K562 (cell line): ENCODE measurements around the gene XBP1. TPM values are rescaled to one million over a fixed set of nuclear protein-coding genes. Genes with fewer than 3 reads are reported as not detected.

Experiments
- BRD9 ChIP-seq: fragments of 450-650 bp; IDR thresholded peaks from 2 replicates; pipeline ENCODE4 v1.6.1; 2018; ENCODE audit warnings: low read depth; ENCODE audit not compliant: partially characterized antibody
- CHD7 ChIP-seq: fragments of 200-600 bp; sonication (generic); IDR thresholded peaks from one replicate; pipeline ENCODE4 v1.6.1; 2012; ENCODE audit warnings: mild to moderate bottlenecking, low read depth, low read length, inconsistent platforms
- CREM ChIP-seq: IDR thresholded peaks from 2 replicates; pipeline ENCODE4 v1.6.1; 2014; ENCODE audit warnings: antibody characterized with exemption, low read depth
- DEAF1 ChIP-seq: fragments of 450-650 bp; formaldehyde crosslinking; IDR thresholded peaks from 2 replicates; pipeline ENCODE4 v1.4.0; 2020; ENCODE audit warnings: mild to moderate bottlenecking, moderate library complexity
- EZH2 ChIP-seq: IDR thresholded peaks from 2 replicates; pipeline ENCODE4 v1.6.1; 2012; ENCODE audit warnings: low read depth, mild to moderate bottlenecking, inconsistent platforms, low read length, borderline replicate concordance
- MNT ChIP-seq, 2 experiments: fragments of 450-650 bp; conservative IDR thresholded peaks; 2 replicates each; pipeline ENCODE4 v1.6.1; 2017; ENCODE audit warnings: mild to moderate bottlenecking in 2 of 2, moderate library complexity in 2 of 2
- SPI1 ChIP-seq: IDR thresholded peaks from 2 replicates; pipeline ENCODE4 v1.6.1; 2011; ENCODE audit warnings: low read depth, low read length, control low read depth, borderline replicate concordance
- STAG1 ChIP-seq: sonication (generic); formaldehyde crosslinking; IDR thresholded peaks from 2 replicates; pipeline ENCODE4 v1.5.0; 2020; ENCODE audit warnings: missing genetic modification reagents, borderline replicate concordance
- STAT5B ChIP-seq: fragments of 250-450 bp; sonication (Bioruptor Pico); IDR thresholded peaks from 2 replicates; pipeline ENCODE4 v1.8.0; 2021; ENCODE audit warnings: mild to moderate bottlenecking, inconsistent platforms
- polyA plus RNA-seq, 8 experiments: library from polyadenylated mRNA; depleted of rRNA in 4 of 8; stranded (reverse) in 5 of 8; unstranded in 3 of 8; fragments of >200 nt; fragmentation: Nextera tagmentation in 2 of 8; fragmentation: Illumina TruSeq in 1 of 8; extraction: Ambion mirVana in 2 of 8; extraction: Trizol in 1 of 8; gene quantifications; 2 replicates each; pipeline versions ENCODE4 v1.2.1 to v1.2.3, GENCODE V29; 2011 to 2014; ENCODE audit warnings: inconsistent platforms in 1 of 8, missing spikeins in 1 of 8
- total RNA-seq, 7 experiments: library from RNA; depleted of rRNA in 6 of 7; stranded (reverse); fragments of >200 nt in 6 of 7; fragmentation: Illumina TruSeq in 2 of 7; extraction: Trizol in 2 of 7; gene quantifications; 2 replicates each; pipeline versions ENCODE4 v1.2.1 to v1.2.3, GENCODE V29; 2011 to 2021; ENCODE audit warnings: low replicate concordance in 1 of 7
- TF ChIP-seq, protein P1 (sequence below): fragments of 450-650 bp; IDR thresholded peaks from 2 replicates; pipeline ENCODE4 v1.6.1; 2018; ENCODE audit warnings: mild to moderate bottlenecking, low read depth; ENCODE audit not compliant: partially characterized antibody

The XBP1 gene
- total and polyA plus RNA-seq, 9 of the 15 experiments (the other 6 are each of a cell fraction or from before 2014, with no cell fraction given) = 25.0 to 218 (median 94.6) TPM

- TF ChIP-seq, protein P1, sequence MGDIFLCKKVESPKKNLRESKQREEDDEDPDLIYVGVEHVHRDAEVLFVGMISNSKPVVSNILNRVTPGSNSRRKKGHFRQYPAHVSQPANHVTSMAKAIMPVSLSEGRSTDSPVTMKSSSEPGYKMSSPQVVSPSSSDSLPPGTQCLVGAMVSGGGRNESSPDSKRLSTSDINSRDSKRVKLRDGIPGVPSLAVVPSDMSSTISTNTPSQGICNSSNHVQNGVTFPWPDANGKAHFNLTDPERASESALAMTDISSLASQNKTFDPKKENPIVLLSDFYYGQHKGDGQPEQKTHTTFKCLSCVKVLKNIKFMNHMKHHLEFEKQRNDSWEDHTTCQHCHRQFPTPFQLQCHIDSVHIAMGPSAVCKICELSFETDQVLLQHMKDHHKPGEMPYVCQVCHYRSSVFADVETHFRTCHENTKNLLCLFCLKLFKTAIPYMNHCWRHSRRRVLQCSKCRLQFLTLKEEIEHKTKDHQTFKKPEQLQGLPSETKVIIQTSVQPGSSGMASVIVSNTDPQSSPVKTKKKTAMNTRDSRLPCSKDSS = no peak
- TF ChIP-seq SPI1 = no peak
- 0 out of 4 replicates have a peak, but pooled peaks of 1 of the 2 experiments have one; percentile 25 for TF ChIP-seq MNT (conservative IDR thresholded peaks at IDR 0.05)
- no peak for TF ChIP-seq BRD9
- TF ChIP-seq DEAF1 = peak; percentile 86
- no peak for TF ChIP-seq CHD7
- TF ChIP-seq STAG1 = peak; percentile 68; the same call in 1 of the 2 replicates
- no peak for TF ChIP-seq STAT5B
- 0 out of 2 replicates have a peak, but pooled peaks have one; percentile 15 for TF ChIP-seq CREM
- TF ChIP-seq EZH2 = no peak
Observed at GRCh38 chr22:28829358-28830181, 29.2 kb upstream of the XBP1 start (continued).
